ENCODE measurements around the gene SREBF1. TPM values are rescaled to one million over a fixed set of nuclear protein-coding genes. Genes with fewer than 3 reads are reported as not detected.

Gene SREBF1
- total and polyA plus RNA-seq, 2 experiments from 2014 or later, result 39.6 to 85.3 TPM

DNA sequence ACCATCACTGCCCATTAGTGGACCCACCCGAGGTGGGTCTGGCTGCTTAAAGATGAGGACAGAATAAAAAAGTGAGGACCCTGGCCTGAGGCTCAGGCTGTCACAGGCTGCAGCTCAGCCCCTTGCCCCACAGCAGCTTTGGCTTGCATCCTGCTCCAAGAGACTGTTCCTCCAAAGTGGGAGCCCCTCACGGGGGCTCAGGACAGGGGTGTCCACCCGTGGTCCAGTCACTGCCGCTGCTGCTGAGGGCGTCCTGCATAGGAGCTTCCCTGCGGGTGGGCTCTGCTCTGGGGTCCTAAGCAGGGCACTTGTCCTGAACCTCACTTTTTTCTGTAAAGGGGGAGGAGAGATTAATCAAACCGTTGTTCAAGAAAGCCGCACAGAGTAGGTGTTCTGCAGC lies 47.8 kb downstream of the SREBF1 start (continued):
- TF ChIP-seq ZNF462 (CRISPR knock-in tag; IDR thresholded peaks at IDR 0.05) (no peak), CREB1 (CRISPR knock-in tag; IDR thresholded peaks at IDR 0.05; ENCODE audit: low read depth) (no peak), JUNB (IDR thresholded peaks at IDR 0.05; ENCODE audit: unreplicated experiment) (no peak)
- TF ChIP-seq, protein P1, sequence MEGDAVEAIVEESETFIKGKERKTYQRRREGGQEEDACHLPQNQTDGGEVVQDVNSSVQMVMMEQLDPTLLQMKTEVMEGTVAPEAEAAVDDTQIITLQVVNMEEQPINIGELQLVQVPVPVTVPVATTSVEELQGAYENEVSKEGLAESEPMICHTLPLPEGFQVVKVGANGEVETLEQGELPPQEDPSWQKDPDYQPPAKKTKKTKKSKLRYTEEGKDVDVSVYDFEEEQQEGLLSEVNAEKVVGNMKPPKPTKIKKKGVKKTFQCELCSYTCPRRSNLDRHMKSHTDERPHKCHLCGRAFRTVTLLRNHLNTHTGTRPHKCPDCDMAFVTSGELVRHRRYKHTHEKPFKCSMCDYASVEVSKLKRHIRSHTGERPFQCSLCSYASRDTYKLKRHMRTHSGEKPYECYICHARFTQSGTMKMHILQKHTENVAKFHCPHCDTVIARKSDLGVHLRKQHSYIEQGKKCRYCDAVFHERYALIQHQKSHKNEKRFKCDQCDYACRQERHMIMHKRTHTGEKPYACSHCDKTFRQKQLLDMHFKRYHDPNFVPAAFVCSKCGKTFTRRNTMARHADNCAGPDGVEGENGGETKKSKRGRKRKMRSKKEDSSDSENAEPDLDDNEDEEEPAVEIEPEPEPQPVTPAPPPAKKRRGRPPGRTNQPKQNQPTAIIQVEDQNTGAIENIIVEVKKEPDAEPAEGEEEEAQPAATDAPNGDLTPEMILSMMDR (conservative IDR thresholded peaks at IDR 0.05; ENCODE audit: low read depth in 2 of 2), result no peak
- TF ChIP-seq, protein P2, sequence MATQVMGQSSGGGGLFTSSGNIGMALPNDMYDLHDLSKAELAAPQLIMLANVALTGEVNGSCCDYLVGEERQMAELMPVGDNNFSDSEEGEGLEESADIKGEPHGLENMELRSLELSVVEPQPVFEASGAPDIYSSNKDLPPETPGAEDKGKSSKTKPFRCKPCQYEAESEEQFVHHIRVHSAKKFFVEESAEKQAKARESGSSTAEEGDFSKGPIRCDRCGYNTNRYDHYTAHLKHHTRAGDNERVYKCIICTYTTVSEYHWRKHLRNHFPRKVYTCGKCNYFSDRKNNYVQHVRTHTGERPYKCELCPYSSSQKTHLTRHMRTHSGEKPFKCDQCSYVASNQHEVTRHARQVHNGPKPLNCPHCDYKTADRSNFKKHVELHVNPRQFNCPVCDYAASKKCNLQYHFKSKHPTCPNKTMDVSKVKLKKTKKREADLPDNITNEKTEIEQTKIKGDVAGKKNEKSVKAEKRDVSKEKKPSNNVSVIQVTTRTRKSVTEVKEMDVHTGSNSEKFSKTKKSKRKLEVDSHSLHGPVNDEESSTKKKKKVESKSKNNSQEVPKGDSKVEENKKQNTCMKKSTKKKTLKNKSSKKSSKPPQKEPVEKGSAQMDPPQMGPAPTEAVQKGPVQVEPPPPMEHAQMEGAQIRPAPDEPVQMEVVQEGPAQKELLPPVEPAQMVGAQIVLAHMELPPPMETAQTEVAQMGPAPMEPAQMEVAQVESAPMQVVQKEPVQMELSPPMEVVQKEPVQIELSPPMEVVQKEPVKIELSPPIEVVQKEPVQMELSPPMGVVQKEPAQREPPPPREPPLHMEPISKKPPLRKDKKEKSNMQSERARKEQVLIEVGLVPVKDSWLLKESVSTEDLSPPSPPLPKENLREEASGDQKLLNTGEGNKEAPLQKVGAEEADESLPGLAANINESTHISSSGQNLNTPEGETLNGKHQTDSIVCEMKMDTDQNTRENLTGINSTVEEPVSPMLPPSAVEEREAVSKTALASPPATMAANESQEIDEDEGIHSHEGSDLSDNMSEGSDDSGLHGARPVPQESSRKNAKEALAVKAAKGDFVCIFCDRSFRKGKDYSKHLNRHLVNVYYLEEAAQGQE (IDR thresholded peaks at IDR 0.05; ENCODE audit: unreplicated experiment), result no peak
